Endothelial cell of umbilical vein (primary cell): ENCODE results near the gene HK3.

ENCODE experiments used
- EZH2 ChIP-seq: IDR thresholded peaks from 2 replicates; pipeline ENCODE4 v1.6.1; 2012; ENCODE audit warnings: borderline replicate concordance, low read depth, mild to moderate bottlenecking, moderate library complexity, low read length, inconsistent platforms; ENCODE audit not compliant: severe bottlenecking
- FOS ChIP-seq: IDR thresholded peaks from 2 replicates; pipeline ENCODE4 v1.6.1; 2011; ENCODE audit warnings: mild to moderate bottlenecking, low read length, moderate library complexity, borderline replicate concordance; ENCODE audit not compliant: insufficient read depth
- POLR2A ChIP-seq: IDR thresholded peaks from 2 replicates; pipeline ENCODE4 v1.6.1; 2012; ENCODE audit warnings: low read depth, mild to moderate bottlenecking, control low read depth, low read length
- POLR2AphosphoS5 ChIP-seq: IDR thresholded peaks from 2 replicates; pipeline ENCODE4 v1.6.1; 2012; ENCODE audit warnings: low read depth, mild to moderate bottlenecking, control low read depth, low read length, moderate library complexity; ENCODE audit not compliant: insufficient read depth
- TF ChIP-seq, protein P1 (sequence below), 2 donors: IDR thresholded peaks; 1 replicate in 1 of 2; 2 replicates in 1 of 2; pipeline ENCODE4 v1.5.1; 2011; ENCODE audit warnings: low read length in 2 of 2, mild to moderate bottlenecking in 2 of 2, moderate library complexity in 2 of 2, control low read depth in 1 of 2, inconsistent platforms in 1 of 2, low read depth in 1 of 2; ENCODE audit not compliant: insufficient read depth in 1 of 2; ENCODE audit errors: extremely low read depth in 1 of 2
- TF ChIP-seq, protein P2 (sequence below): IDR thresholded peaks from 2 replicates; pipeline ENCODE4 v1.6.1; 2011; ENCODE audit not compliant: insufficient read depth, insufficient read length

DNA sequence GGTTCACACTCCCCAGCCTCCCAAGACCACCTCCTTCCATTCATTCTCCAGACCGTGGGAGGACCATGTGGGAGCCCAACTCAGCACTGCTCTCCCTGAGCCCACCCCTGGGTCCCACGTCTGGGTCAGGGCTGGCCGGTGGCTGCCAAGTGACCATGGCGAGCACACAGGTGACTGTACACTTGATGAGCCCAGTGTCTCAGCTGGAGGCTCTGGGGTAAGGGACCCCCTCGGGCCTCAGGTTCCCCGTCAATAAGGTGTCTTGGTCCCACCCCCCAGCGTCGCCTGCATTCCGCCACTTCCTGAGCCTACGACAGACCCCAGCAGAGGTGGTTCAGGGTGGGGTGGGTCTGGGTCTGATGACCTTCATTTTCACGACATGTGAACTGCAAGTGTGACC is 38.8 kb downstream of the HK3 start:
- TF ChIP-seq, protein P1, sequence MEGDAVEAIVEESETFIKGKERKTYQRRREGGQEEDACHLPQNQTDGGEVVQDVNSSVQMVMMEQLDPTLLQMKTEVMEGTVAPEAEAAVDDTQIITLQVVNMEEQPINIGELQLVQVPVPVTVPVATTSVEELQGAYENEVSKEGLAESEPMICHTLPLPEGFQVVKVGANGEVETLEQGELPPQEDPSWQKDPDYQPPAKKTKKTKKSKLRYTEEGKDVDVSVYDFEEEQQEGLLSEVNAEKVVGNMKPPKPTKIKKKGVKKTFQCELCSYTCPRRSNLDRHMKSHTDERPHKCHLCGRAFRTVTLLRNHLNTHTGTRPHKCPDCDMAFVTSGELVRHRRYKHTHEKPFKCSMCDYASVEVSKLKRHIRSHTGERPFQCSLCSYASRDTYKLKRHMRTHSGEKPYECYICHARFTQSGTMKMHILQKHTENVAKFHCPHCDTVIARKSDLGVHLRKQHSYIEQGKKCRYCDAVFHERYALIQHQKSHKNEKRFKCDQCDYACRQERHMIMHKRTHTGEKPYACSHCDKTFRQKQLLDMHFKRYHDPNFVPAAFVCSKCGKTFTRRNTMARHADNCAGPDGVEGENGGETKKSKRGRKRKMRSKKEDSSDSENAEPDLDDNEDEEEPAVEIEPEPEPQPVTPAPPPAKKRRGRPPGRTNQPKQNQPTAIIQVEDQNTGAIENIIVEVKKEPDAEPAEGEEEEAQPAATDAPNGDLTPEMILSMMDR (IDR thresholded peaks at IDR 0.05; ENCODE audit: extremely low read depth in 1 of 2, insufficient read depth in 1 of 2, low read depth in 1 of 2, low read length in 2 of 2) = no peak
- TF ChIP-seq POLR2A = no peak
- TF ChIP-seq, protein P2, sequence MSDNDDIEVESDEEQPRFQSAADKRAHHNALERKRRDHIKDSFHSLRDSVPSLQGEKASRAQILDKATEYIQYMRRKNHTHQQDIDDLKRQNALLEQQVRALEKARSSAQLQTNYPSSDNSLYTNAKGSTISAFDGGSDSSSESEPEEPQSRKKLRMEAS = no peak
- no peak for TF ChIP-seq EZH2
- TF ChIP-seq POLR2AphosphoS5 = no peak
- TF ChIP-seq FOS = no peak
